A673 (cell line): ENCODE results near the gene GOLGA3.

Experiments used
- EZH2 ChIP-seq: fragments of 200-600 bp; sonication (generic); IDR thresholded peaks from 2 replicates; pipeline ENCODE4 v1.6.1; 2017; ENCODE audit warnings: borderline replicate concordance, low read depth, mild to moderate bottlenecking, mixed read lengths, antibody characterized with exemption, low read length; ENCODE audit not compliant: poor library complexity, severe bottlenecking
- TF ChIP-seq, protein P1 (sequence below): fragments of 300-800, 200-600 bp; sonication (generic); conservative IDR thresholded peaks from 2 replicates; pipeline ENCODE4 v1.5.1; 2017; ENCODE audit warnings: low read depth, mild to moderate bottlenecking, antibody characterized with exemption, low read length, moderate library complexity, mixed read lengths

DNA sequence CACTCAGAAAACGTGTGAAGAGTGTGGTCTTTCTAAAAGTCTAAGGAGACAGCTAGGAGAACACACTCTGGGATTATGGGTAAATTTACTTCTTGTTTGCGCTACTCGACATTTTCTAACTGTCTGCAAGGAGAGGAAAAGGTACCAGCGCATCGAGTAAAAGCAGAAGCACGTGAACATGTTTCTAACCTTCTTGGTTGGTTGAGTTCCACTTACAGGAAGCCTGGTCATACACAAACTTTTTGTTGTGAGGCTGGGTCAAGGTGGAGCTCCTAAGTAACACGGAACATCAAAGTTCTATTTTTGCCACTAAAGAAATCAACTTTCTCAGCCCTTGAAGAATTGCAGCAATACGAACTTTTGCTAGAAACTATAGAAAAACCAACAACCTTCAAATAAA lies 87.0 kb downstream of the GOLGA3 start:
- no peak for TF ChIP-seq EZH2
- TF ChIP-seq, protein P1, sequence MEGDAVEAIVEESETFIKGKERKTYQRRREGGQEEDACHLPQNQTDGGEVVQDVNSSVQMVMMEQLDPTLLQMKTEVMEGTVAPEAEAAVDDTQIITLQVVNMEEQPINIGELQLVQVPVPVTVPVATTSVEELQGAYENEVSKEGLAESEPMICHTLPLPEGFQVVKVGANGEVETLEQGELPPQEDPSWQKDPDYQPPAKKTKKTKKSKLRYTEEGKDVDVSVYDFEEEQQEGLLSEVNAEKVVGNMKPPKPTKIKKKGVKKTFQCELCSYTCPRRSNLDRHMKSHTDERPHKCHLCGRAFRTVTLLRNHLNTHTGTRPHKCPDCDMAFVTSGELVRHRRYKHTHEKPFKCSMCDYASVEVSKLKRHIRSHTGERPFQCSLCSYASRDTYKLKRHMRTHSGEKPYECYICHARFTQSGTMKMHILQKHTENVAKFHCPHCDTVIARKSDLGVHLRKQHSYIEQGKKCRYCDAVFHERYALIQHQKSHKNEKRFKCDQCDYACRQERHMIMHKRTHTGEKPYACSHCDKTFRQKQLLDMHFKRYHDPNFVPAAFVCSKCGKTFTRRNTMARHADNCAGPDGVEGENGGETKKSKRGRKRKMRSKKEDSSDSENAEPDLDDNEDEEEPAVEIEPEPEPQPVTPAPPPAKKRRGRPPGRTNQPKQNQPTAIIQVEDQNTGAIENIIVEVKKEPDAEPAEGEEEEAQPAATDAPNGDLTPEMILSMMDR: no peak
